ENCODE data around the gene CPD. TPM values are rescaled to one million over a fixed set of nuclear protein-coding genes. Genes with fewer than 3 reads are reported as not detected.
"Not testable (repeated sequence)": the region's sequence is repeated elsewhere in the genome, so short reads cannot be mapped to it uniquely, and the experiment has no call there.

CPD gene
- total RNA-seq, 1 donor from 2014 or later, result 223 TPM

- DNase-seq (ENCODE audit: low spot score), result no peak
These were observed 48.9 kb downstream of the CPD start for GRCh38 chr17:30427611-30428010.

- DNase-seq (ENCODE audit: low spot score), result no peak
These were observed 50.4 kb downstream of the CPD start for GRCh38 chr17:30429155-30429554.

- DNase-seq (ENCODE audit: low spot score), result peak; percentile 49
These were observed 54.8 kb downstream of the CPD start for GRCh38 chr17:30433514-30433913.

GRCh38 chr17:30436729-30437128 lies 58.0 kb downstream of the CPD start:
- no peak for DNase-seq (ENCODE audit: low spot score)

GRCh38 chr17:30443721-30444120 lies 65.0 kb downstream of the CPD start:
- DNase-seq (ENCODE audit: low spot score), result no peak

- not testable (repeated sequence) for DNase-seq (ENCODE audit: low spot score)
These were observed 67.9 kb downstream of the CPD start for GRCh38 chr17:30446640-30447039.

GRCh38 chr17:30449480-30449879 lies 70.8 kb downstream of the CPD start:
- peak; percentile 32 for DNase-seq (ENCODE audit: low spot score)

- DNase-seq (ENCODE audit: low spot score), result no peak
These were observed 71.6 kb downstream of the CPD start for GRCh38 chr17:30450125-30451027.

GRCh38 chr17:30454635-30455034 lies 75.9 kb downstream of the CPD start:
- DNase-seq (ENCODE audit: low spot score), result no peak

GRCh38 chr17:30458371-30458770 lies 79.6 kb downstream of the CPD start:
- DNase-seq (ENCODE audit: low spot score), result no peak

GRCh38 chr17:30458797-30459413 lies 80.2 kb downstream of the CPD start:
- DNase-seq (ENCODE audit: low spot score), result not testable (repeated sequence)

GRCh38 chr17:30468465-30468864 lies 89.7 kb downstream of the CPD start:
- no peak for DNase-seq (ENCODE audit: low spot score)

- no peak for DNase-seq (ENCODE audit: low spot score)
These were observed 93.6 kb downstream of the CPD start for GRCh38 chr17:30472238-30472890.

- no peak for DNase-seq (ENCODE audit: low spot score)
These were observed 96.5 kb downstream of the CPD start for GRCh38 chr17:30475206-30475605.

- no peak for DNase-seq (ENCODE audit: low spot score)
These were observed 98.0 kb downstream of the CPD start for GRCh38 chr17:30476726-30477082.

GRCh38 chr17:30477083-30477773 lies 98.5 kb downstream of the CPD start, which contains the start of gene GOSR1:
Gene GOSR1, plus strand, starts transcription at chr17:30477408. Its CDS starts 26 bp downstream, at chr17:30477434.
- peak; percentile 96 for DNase-seq (ENCODE audit: low spot score)

- no peak for DNase-seq (ENCODE audit: low spot score)
These were observed 99.0 kb downstream of the CPD start for GRCh38 chr17:30477774-30478115.

GRCh38 chr17:30482555-30482954 lies 103.8 kb downstream of the CPD start:
- no peak for DNase-seq (ENCODE audit: low spot score)

GRCh38 chr17:30483159-30483558 lies 104.4 kb downstream of the CPD start:
- no peak for DNase-seq (ENCODE audit: low spot score)

GRCh38 chr17:30493780-30494179 lies 115.1 kb downstream of the CPD start:
- DNase-seq (ENCODE audit: low spot score), result no peak

GRCh38 chr17:30495586-30495985 lies 116.9 kb downstream of the CPD start:
- no peak for DNase-seq (ENCODE audit: low spot score)

- no peak for DNase-seq (ENCODE audit: low spot score)
These were observed 124.8 kb downstream of the CPD start for GRCh38 chr17:30503558-30503957.

Data from mucosa of gallbladder (tissue), 1 donor.